ENCODE measurements around the gene SLC40A1.

The SLC40A1 gene

GRCh38 chr2:189555232-189555631 is 25.4 kb downstream of the SLC40A1 start:
- peak in 1 of 2 experiments; percentile 75 for DNase-seq (ENCODE audit: low read depth in 1 of 2, low spot score in 1 of 2)
- TF ChIP-seq JUND (IDR thresholded peaks at IDR 0.05; ENCODE audit: low read depth): 0 out of 2 replicates have a peak, but pooled peaks have one; percentile 21
- in situ Hi-C loops (cut with HindIII; ENCODE audit: low pct_unique_long_range_greater_than_20kb, low sequenced_read_pairs): no loop called here

- DNase-seq (ENCODE audit: low read depth in 1 of 2, low spot score in 1 of 2): no peak
- TF ChIP-seq JUND (IDR thresholded peaks at IDR 0.05; ENCODE audit: low read depth): no peak
- in situ Hi-C loops (cut with HindIII; ENCODE audit: low pct_unique_long_range_greater_than_20kb, low sequenced_read_pairs): no loop called here
These were observed 27.0 kb downstream of the SLC40A1 start for GRCh38 chr2:189553504-189554088.

DNA sequence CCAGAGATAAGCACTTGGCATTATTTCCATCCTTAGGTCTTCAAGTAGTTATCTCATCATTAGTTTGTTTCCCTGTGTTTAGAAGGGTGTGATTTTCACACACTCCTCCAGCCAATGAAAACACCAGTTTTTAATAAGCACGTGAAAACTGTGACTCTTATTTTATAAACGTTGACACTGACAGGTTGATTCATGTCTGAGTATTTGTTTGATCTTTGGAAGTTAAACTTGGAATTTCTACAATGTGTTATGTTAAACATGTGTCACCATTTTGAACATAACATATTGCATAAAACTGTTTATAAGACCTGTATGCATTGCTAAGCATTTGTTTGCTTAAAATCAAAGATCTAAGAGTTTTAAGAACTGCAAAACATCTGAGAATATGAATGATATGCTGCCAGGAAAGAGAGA is 27.6 kb downstream of the SLC40A1 start:
- DNase-seq (ENCODE audit: low read depth in 1 of 2, low spot score in 1 of 2): peak in 1 of 2 experiments; percentile 92
- peak; percentile 76 for TF ChIP-seq JUND (IDR thresholded peaks at IDR 0.05; ENCODE audit: low read depth)
- in situ Hi-C loops (cut with HindIII; ENCODE audit: low pct_unique_long_range_greater_than_20kb, low sequenced_read_pairs): no loop called here

DNA sequence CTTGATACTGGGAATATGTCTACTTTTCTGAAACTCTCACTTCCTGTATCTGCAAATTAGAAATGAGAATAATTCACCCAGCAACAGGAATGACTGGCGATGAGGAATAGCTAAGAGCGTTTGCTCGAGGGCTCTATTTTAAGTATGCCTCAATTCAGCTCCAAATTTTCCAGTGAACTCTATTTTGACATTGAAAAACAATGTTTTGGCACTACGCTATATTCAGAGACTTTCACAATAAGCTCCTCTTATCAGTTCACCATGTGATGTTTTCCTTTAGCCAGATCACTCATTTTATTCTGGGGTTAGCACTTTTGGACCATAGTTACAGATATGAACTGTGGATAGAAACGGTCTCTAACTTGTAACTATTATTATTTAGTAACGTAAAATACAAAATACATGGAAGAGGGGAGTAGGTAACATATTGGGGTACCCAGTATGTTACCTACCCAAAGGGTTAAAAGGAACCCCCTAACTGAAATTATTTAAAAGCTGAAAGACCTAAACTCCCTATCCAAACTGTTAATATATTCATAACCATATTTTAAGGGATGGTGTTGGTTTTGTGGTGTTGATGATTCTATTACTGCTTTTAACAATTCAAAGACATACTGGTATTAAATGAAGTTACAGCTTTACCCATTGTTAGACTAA is 28.1 kb downstream of the SLC40A1 start:
- no peak for DNase-seq (ENCODE audit: low read depth in 1 of 2, low spot score in 1 of 2)
- in situ Hi-C loops (cut with HindIII; ENCODE audit: low pct_unique_long_range_greater_than_20kb, low sequenced_read_pairs): no loop called here
- no peak for TF ChIP-seq JUND (IDR thresholded peaks at IDR 0.05; ENCODE audit: low read depth)

GRCh38 chr2:189551808-189552207 is 28.8 kb downstream of the SLC40A1 start:
- no peak for DNase-seq (ENCODE audit: low read depth in 1 of 2, low spot score in 1 of 2)
- in situ Hi-C loops (cut with HindIII; ENCODE audit: low pct_unique_long_range_greater_than_20kb, low sequenced_read_pairs): no loop called here
- no peak for TF ChIP-seq JUND (IDR thresholded peaks at IDR 0.05; ENCODE audit: low read depth)

GRCh38 chr2:189549449-189549832 is 31.1 kb downstream of the SLC40A1 start:
- no peak for TF ChIP-seq JUND (IDR thresholded peaks at IDR 0.05; ENCODE audit: low read depth)
- in situ Hi-C loops (cut with HindIII; ENCODE audit: low pct_unique_long_range_greater_than_20kb, low sequenced_read_pairs): no loop called here
- no peak for DNase-seq (ENCODE audit: low read depth in 1 of 2, low spot score in 1 of 2)

GRCh38 chr2:189548666-189549448 is 31.7 kb downstream of the SLC40A1 start:
- no peak for TF ChIP-seq JUND (IDR thresholded peaks at IDR 0.05; ENCODE audit: low read depth)
- in situ Hi-C loops (cut with HindIII; ENCODE audit: low pct_unique_long_range_greater_than_20kb, low sequenced_read_pairs): no loop called here
- peak in 1 of 2 experiments; percentile 62 for DNase-seq (ENCODE audit: low read depth in 1 of 2, low spot score in 1 of 2)

DNA sequence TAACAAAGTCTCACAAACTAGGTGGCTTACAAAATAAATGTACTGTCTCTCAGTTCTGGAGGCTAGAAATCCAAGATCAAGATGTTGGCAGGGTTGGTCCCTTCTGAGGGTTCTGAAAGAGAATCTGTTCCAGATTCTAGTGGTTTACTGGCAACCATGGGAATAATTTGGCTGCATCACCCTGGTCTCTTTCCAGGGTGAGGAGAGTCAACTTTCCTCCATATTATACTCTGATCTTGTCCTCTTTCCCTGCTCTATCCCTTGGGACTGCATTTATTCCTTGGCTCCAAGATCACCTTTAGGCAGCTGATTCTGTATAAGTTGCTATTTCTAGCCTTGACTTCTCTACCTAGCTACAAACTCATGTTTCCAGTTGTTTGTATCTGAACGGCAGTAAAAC is 35.2 kb downstream of the SLC40A1 start:
- in situ Hi-C loops (cut with HindIII; ENCODE audit: low pct_unique_long_range_greater_than_20kb, low sequenced_read_pairs): no loop called here
- no peak for TF ChIP-seq JUND (IDR thresholded peaks at IDR 0.05; ENCODE audit: low read depth)
- DNase-seq (ENCODE audit: low read depth in 1 of 2, low spot score in 1 of 2): no peak

DNA sequence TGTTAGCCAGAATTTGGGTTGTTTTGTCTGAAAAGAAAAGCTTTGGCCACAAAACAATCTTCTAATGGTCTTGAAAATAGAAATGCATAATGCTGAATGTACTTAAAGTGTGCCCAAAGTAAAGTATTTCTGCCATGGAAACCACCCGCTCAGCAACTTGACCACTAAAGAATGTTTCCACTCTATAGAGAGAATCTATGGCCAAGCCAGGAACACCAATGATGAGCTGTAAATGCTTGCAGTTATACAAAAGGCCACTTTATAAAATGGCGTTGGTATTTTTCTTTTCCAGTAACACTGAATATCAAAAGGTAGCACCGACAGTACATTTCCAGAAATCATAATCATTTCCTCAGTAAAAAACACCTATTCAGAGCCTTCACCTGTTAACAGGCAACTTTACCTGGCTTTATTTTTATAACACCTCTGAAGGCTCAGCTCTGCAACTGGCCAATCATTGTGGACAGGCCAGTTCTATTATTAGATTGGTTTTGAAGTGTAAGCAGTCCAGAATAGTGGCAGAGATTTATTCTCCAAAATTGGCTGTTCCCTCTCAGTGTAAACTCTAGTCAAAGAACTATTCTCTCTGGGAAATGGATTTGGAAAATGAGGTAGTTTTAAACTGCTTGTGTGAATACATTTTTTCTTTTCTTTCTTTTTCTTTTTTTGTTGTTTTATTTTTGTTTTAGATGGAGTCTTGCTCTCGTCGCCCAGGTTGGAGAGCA is 36.1 kb downstream of the SLC40A1 start:
- in situ Hi-C loops (cut with HindIII; ENCODE audit: low pct_unique_long_range_greater_than_20kb, low sequenced_read_pairs): no loop called here
- no peak for TF ChIP-seq JUND (IDR thresholded peaks at IDR 0.05; ENCODE audit: low read depth)
- DNase-seq (ENCODE audit: low read depth in 1 of 2, low spot score in 1 of 2): no peak

DNA sequence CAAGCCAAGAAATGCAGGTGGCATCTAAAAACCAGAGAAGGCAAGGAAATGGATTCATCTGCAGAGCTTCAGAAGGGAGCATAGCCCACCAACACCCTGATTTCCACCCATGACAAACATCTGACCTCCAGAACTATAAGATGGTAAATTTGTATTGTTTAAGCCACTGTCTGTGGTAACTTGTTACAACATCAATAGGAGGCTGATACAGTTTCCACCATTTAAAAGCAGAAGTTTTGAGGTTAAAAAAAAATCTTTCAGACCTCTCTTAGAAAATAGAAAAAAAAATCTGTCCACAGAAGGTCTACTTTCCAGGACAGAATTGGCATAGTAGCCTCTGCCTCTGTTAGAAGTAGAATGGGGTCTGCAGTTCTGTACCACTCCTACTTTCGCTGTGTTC is 37.2 kb downstream of the SLC40A1 start:
- TF ChIP-seq JUND (IDR thresholded peaks at IDR 0.05; ENCODE audit: low read depth): no peak
- no peak for DNase-seq (ENCODE audit: low read depth in 1 of 2, low spot score in 1 of 2)
- in situ Hi-C loops (cut with HindIII; ENCODE audit: low pct_unique_long_range_greater_than_20kb, low sequenced_read_pairs): no loop called here

DNA sequence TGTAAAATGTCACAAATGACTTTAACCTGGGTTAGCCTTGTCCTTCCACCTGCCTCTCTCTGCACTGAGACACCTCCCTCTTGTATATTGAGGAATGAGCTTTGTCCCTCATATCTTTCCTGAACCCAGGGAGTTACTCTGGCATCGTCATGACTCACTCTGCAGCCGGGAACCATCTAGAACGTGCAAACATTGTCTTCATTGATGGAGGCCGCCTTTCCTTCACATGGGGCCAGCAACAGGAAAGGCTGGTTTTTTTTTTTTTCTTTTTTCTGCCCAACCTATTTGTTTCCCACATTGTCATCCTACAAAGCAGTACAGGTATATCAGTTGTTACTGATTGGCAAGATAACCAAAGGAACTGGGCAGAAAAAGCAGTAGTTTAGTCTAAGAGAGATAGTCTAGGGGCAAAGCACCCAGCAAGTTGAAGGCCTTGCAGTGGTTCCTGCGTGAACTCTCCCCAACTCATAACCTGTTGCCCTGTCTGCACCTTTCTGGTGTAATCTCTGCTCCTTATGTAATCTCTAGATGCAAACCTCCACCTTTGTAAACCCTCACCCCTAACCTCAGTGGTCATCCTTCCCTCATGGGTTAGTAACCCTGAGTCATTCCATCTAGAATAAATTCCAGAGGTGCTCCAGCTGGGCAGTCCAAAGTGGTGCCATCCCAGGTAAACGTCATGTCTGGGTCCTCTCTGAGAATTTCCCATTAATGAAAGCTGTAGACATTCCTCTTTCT is 38.3 kb downstream of the SLC40A1 start:
- DNase-seq (ENCODE audit: low read depth in 1 of 2, low spot score in 1 of 2): peak in 1 of 2 experiments; percentile 95
- TF ChIP-seq JUND (IDR thresholded peaks at IDR 0.05; ENCODE audit: low read depth): no peak
- in situ Hi-C loops (cut with HindIII; ENCODE audit: low pct_unique_long_range_greater_than_20kb, low sequenced_read_pairs): no loop called here

- in situ Hi-C loops (cut with HindIII; ENCODE audit: low pct_unique_long_range_greater_than_20kb, low sequenced_read_pairs): no loop called here
- TF ChIP-seq JUND (IDR thresholded peaks at IDR 0.05; ENCODE audit: low read depth): peak; percentile 88
- DNase-seq (ENCODE audit: low read depth in 1 of 2, low spot score in 1 of 2): peak in 1 of 2 experiments; percentile 99
These were observed 39.0 kb downstream of the SLC40A1 start for GRCh38 chr2:189541591-189541990.

Measured in T47D (cell line).